Measurements from ENCODE around the gene CEP104.

The CEP104 gene

GRCh38 chr1:3780901-3781300 lies 76.1 kb downstream of the CEP104 start:
- peaks cover 70% of the 10 kb centered on the region for H3K36me3 ChIP-seq (ENCODE audit: control insufficient read depth, insufficient read depth, low read length, severe bottlenecking)
- DNase-seq (ENCODE audit: low read depth), result no peak
- H3K9ac ChIP-seq (ENCODE audit: low read length), result no peak overlapping the region
- no peaks in the 10 kb centered on the region for H3K9me3 ChIP-seq (ENCODE audit: control insufficient read depth, low read length)
- no peaks in the 10 kb centered on the region for H3K27me3 ChIP-seq (replicated peaks; ENCODE audit: control insufficient read depth, insufficient read depth, low read length)
- H3K4me1 ChIP-seq (ENCODE audit: control insufficient read depth, insufficient read depth, low read length), result no peaks in the 10 kb centered on the region
- H3K4me3 ChIP-seq (ENCODE audit: low read length), result no peak overlapping the region

- no peak for DNase-seq (ENCODE audit: low read depth)
- H3K27me3 ChIP-seq (replicated peaks; ENCODE audit: control insufficient read depth, insufficient read depth, low read length), result no peaks in the 10 kb centered on the region
- no peak overlapping the region for H3K4me3 ChIP-seq (ENCODE audit: low read length)
- no peaks in the 10 kb centered on the region for H3K9me3 ChIP-seq (ENCODE audit: control insufficient read depth, low read length)
- H3K4me1 ChIP-seq (ENCODE audit: control insufficient read depth, insufficient read depth, low read length), result peaks cover 4% of the 10 kb centered on the region
- peaks cover 61% of the 10 kb centered on the region for H3K36me3 ChIP-seq (ENCODE audit: control insufficient read depth, insufficient read depth, low read length, severe bottlenecking)
- H3K9ac ChIP-seq (ENCODE audit: low read length), result no peak overlapping the region
Observed at GRCh38 chr1:3779912-3780416, 77.0 kb downstream of the CEP104 start.

GRCh38 chr1:3779265-3779911 lies 77.6 kb downstream of the CEP104 start:
- Histone ChIP-seq H3K4me3 (ENCODE audit: low read length) (no peak overlapping the region), H3K9ac (ENCODE audit: low read length) (no peak overlapping the region), H3K4me1 (ENCODE audit: control insufficient read depth, insufficient read depth, low read length) (peaks cover 5% of the 10 kb centered on the region), H3K27me3 (replicated peaks; ENCODE audit: control insufficient read depth, insufficient read depth, low read length) (no peaks in the 10 kb centered on the region), H3K36me3 (ENCODE audit: control insufficient read depth, insufficient read depth, low read length, severe bottlenecking) (peaks cover 55% of the 10 kb centered on the region), H3K9me3 (ENCODE audit: control insufficient read depth, low read length) (no peaks in the 10 kb centered on the region)
- no peak for DNase-seq (ENCODE audit: low read depth)

- Histone ChIP-seq H3K4me1 (ENCODE audit: control insufficient read depth, insufficient read depth, low read length) (peaks cover 5% of the 10 kb centered on the region), H3K4me3 (ENCODE audit: low read length) (no peak overlapping the region), H3K9ac (ENCODE audit: low read length) (no peak overlapping the region), H3K9me3 (ENCODE audit: control insufficient read depth, low read length) (no peaks in the 10 kb centered on the region), H3K27me3 (replicated peaks; ENCODE audit: control insufficient read depth, insufficient read depth, low read length) (no peaks in the 10 kb centered on the region), H3K36me3 (ENCODE audit: control insufficient read depth, insufficient read depth, low read length, severe bottlenecking) (peaks cover 49% of the 10 kb centered on the region)
- DNase-seq (ENCODE audit: low read depth), result no peak
Observed at GRCh38 chr1:3778590-3779264, 78.3 kb downstream of the CEP104 start.

- Histone ChIP-seq H3K4me1 (ENCODE audit: control insufficient read depth, insufficient read depth, low read length) (peaks cover 5% of the 10 kb centered on the region), H3K4me3 (ENCODE audit: low read length) (no peak overlapping the region), H3K9me3 (ENCODE audit: control insufficient read depth, low read length) (no peaks in the 10 kb centered on the region), H3K27me3 (replicated peaks; ENCODE audit: control insufficient read depth, insufficient read depth, low read length) (no peaks in the 10 kb centered on the region), H3K9ac (ENCODE audit: low read length) (no peak overlapping the region), H3K36me3 (ENCODE audit: control insufficient read depth, insufficient read depth, low read length, severe bottlenecking) (peaks cover 40% of the 10 kb centered on the region)
- DNase-seq (ENCODE audit: low read depth), result no peak
Observed at GRCh38 chr1:3777647-3778589, 79.1 kb downstream of the CEP104 start.

- no peaks in the 10 kb centered on the region for H3K27me3 ChIP-seq (replicated peaks; ENCODE audit: control insufficient read depth, insufficient read depth, low read length)
- H3K4me1 ChIP-seq (ENCODE audit: control insufficient read depth, insufficient read depth, low read length), result peaks cover 5% of the 10 kb centered on the region
- H3K9me3 ChIP-seq (ENCODE audit: control insufficient read depth, low read length), result no peaks in the 10 kb centered on the region
- peaks cover 32% of the 10 kb centered on the region for H3K36me3 ChIP-seq (ENCODE audit: control insufficient read depth, insufficient read depth, low read length, severe bottlenecking)
- H3K4me3 ChIP-seq (ENCODE audit: low read length), result no peak overlapping the region
- DNase-seq (ENCODE audit: low read depth), result no peak
- H3K9ac ChIP-seq (ENCODE audit: low read length), result no peak overlapping the region
Observed at GRCh38 chr1:3777078-3777547, 79.9 kb downstream of the CEP104 start.

- Histone ChIP-seq H3K36me3 (ENCODE audit: control insufficient read depth, insufficient read depth, low read length, severe bottlenecking) (peaks cover 25% of the 10 kb centered on the region), H3K9me3 (ENCODE audit: control insufficient read depth, low read length) (no peaks in the 10 kb centered on the region), H3K4me1 (ENCODE audit: control insufficient read depth, insufficient read depth, low read length) (peaks cover 11% of the 10 kb centered on the region), H3K27me3 (replicated peaks; ENCODE audit: control insufficient read depth, insufficient read depth, low read length) (peaks cover 3% of the 10 kb centered on the region), H3K4me3 (ENCODE audit: low read length) (no peak overlapping the region), H3K9ac (ENCODE audit: low read length) (no peak overlapping the region)
- DNase-seq (ENCODE audit: low read depth), result no peak
Observed at GRCh38 chr1:3776231-3776961, 80.6 kb downstream of the CEP104 start.

- Histone ChIP-seq H3K36me3 (ENCODE audit: control insufficient read depth, insufficient read depth, low read length, severe bottlenecking) (peaks cover 18% of the 10 kb centered on the region), H3K4me3 (ENCODE audit: low read length) (no peak overlapping the region), H3K9me3 (ENCODE audit: control insufficient read depth, low read length) (no peaks in the 10 kb centered on the region), H3K27me3 (replicated peaks; ENCODE audit: control insufficient read depth, insufficient read depth, low read length) (peaks cover 11% of the 10 kb centered on the region), H3K4me1 (ENCODE audit: control insufficient read depth, insufficient read depth, low read length) (peaks cover 11% of the 10 kb centered on the region), H3K9ac (ENCODE audit: low read length) (no peak overlapping the region)
- DNase-seq (ENCODE audit: low read depth), result peak; percentile 52
Observed at GRCh38 chr1:3775490-3776230, 81.4 kb downstream of the CEP104 start.

GRCh38 chr1:3774946-3775489 lies 82.0 kb downstream of the CEP104 start:
- H3K4me1 ChIP-seq (ENCODE audit: control insufficient read depth, insufficient read depth, low read length), result peaks cover 11% of the 10 kb centered on the region
- no peaks in the 10 kb centered on the region for H3K9me3 ChIP-seq (ENCODE audit: control insufficient read depth, low read length)
- H3K4me3 ChIP-seq (ENCODE audit: low read length), result no peak overlapping the region
- peaks cover 11% of the 10 kb centered on the region for H3K36me3 ChIP-seq (ENCODE audit: control insufficient read depth, insufficient read depth, low read length, severe bottlenecking)
- H3K27me3 ChIP-seq (replicated peaks; ENCODE audit: control insufficient read depth, insufficient read depth, low read length), result peaks cover 17% of the 10 kb centered on the region
- H3K9ac ChIP-seq (ENCODE audit: low read length), result no peak overlapping the region
- DNase-seq (ENCODE audit: low read depth), result no peak

Data from adipocyte (in vitro differentiated cells).